ENCODE results near the gene ATP10A. TPM values are rescaled to one million over a fixed set of nuclear protein-coding genes. Genes with fewer than 3 reads are reported as not detected.

The ATP10A gene
- total RNA-seq, 4 donors from 2014 or later, result 8.1 to 36.0 (median 17.9) TPM

DNA sequence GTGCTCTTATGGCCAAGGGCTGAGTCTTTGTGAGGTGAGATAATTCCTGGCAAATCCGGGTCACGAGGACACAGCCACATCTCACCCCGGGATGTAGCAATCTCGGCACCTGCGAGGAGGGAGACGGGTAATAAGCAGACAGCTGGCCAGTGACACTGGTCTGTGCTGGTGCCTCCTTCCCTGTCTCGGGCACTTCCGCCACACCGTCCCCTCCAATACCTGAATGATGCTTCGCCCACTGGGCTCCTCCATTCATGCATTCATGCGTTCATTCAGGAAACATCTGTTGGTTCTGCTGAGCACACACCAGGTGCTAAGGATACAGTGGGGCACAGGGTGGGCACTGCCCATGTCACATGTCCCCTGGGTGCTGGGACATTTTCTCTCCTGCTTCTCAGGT, 60.1 kb downstream of the ATP10A start:
- H3K27me3 ChIP-seq, result no peaks in the 10 kb centered on the region
- no peak overlapping the region for H3K4me3 ChIP-seq
- WGBS, 2 donors, result 92 to 97% methylated on average over 11 of the region's 11 CpGs
- H3K9me3 ChIP-seq, result no peaks in the 10 kb centered on the region
- H3K27ac ChIP-seq, result no peak overlapping the region
- no peaks in the 10 kb centered on the region for H3K36me3 ChIP-seq
- no peak for TF ChIP-seq POLR2A (IDR thresholded peaks at IDR 0.05)
- TF ChIP-seq, protein P1, sequence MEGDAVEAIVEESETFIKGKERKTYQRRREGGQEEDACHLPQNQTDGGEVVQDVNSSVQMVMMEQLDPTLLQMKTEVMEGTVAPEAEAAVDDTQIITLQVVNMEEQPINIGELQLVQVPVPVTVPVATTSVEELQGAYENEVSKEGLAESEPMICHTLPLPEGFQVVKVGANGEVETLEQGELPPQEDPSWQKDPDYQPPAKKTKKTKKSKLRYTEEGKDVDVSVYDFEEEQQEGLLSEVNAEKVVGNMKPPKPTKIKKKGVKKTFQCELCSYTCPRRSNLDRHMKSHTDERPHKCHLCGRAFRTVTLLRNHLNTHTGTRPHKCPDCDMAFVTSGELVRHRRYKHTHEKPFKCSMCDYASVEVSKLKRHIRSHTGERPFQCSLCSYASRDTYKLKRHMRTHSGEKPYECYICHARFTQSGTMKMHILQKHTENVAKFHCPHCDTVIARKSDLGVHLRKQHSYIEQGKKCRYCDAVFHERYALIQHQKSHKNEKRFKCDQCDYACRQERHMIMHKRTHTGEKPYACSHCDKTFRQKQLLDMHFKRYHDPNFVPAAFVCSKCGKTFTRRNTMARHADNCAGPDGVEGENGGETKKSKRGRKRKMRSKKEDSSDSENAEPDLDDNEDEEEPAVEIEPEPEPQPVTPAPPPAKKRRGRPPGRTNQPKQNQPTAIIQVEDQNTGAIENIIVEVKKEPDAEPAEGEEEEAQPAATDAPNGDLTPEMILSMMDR (IDR thresholded peaks at IDR 0.05), result no peak
- no peak for TF ChIP-seq EP300 (IDR thresholded peaks at IDR 0.05)
- no peak for DNase-seq (ENCODE audit: low spot score in 2 of 2)
- H3K4me1 ChIP-seq, result peaks cover 0 to 35% (median 0%) of the 10 kb centered on the region in 4 donors

DNA sequence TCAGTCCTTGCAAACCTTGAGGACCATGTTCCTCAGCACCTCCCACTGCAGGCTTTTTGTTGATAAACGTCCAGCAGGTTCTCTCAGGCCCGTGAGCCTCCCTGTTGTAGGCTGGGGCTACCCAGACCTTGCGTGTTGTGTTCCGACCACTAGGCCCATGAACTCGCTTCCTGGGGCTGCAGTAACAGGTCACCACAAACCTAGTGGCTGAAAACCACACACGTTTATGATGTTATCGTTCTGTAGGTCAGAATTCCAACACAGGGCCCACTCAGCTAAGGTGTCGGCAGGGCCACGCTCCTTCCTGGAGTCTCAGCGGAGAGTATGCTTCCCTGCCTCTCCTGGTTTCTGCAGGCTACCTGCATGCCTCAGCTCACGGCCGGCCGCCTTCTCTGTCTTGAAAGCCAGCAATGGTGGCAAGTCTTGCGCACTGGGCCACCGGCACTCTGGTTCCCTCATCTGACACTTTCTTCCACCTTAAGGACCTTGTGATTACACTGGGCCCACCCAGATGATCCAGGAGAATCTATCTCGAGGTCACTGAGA, 60.8 kb downstream of the ATP10A start:
- Histone ChIP-seq H3K27me3 (no peaks in the 10 kb centered on the region), H3K4me3 (no peak overlapping the region), H3K4me1 (peaks cover 0 to 42% (median 2%) of the 10 kb centered on the region in 4 donors), H3K27ac (no peak overlapping the region), H3K36me3 (no peaks in the 10 kb centered on the region), H3K9me3 (no peaks in the 10 kb centered on the region)
- WGBS, 2 donors, result 84 to 90% methylated on average over 16 of the region's 16 CpGs
- TF ChIP-seq, protein P1 (IDR thresholded peaks at IDR 0.05), result no peak
- TF ChIP-seq EP300 (IDR thresholded peaks at IDR 0.05) (no peak), POLR2A (IDR thresholded peaks at IDR 0.05) (no peak)
- no peak for DNase-seq (ENCODE audit: low spot score in 2 of 2)

DNA sequence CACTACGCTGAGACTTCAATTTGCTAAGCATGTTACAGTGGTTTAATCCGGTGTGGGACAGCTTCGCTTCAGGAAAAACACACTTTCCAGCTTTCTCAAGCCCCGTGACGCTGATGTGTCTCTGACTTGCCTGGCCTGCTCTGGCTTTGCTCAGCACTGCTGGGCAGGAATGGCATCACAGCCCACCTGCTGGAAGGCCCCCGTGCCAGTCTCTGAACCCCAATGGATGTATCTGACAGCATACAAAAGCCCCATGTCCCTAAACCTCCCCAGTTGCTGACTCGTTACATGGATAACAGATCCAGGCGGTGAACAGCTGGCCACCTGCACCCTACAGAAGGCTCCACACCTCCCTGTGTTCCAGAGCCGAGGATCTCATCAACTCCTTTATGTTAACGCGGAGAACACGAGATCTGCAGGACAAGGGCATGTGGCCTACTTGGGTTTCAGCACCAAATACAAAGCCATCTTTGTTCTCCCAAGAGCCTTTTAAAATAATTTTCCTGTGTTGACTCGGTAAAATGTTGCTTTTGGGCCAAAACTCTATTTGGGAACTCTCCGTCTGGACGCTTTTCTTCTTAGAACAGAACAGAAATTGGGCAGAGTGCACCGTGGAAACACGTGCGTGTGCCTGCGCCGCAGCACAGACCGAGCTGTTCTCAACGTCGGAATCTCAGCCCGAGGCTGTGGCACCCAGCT, 61.4 kb downstream of the ATP10A start:
- Histone ChIP-seq H3K4me3 (no peak overlapping the region), H3K4me1 (peaks cover 0 to 46% (median 3%) of the 10 kb centered on the region in 4 donors), H3K36me3 (no peaks in the 10 kb centered on the region), H3K9me3 (no peaks in the 10 kb centered on the region), H3K27me3 (no peaks in the 10 kb centered on the region), H3K27ac (no peak overlapping the region)
- 51 to 58% methylated on average over 24 of the region's 24 CpGs for WGBS, 2 donors
- no peak for DNase-seq (ENCODE audit: low spot score in 2 of 2)
- no peak for TF ChIP-seq POLR2A (IDR thresholded peaks at IDR 0.05)
- TF ChIP-seq, protein P1 (IDR thresholded peaks at IDR 0.05), result no peak
- no peak for TF ChIP-seq EP300 (IDR thresholded peaks at IDR 0.05)

DNA sequence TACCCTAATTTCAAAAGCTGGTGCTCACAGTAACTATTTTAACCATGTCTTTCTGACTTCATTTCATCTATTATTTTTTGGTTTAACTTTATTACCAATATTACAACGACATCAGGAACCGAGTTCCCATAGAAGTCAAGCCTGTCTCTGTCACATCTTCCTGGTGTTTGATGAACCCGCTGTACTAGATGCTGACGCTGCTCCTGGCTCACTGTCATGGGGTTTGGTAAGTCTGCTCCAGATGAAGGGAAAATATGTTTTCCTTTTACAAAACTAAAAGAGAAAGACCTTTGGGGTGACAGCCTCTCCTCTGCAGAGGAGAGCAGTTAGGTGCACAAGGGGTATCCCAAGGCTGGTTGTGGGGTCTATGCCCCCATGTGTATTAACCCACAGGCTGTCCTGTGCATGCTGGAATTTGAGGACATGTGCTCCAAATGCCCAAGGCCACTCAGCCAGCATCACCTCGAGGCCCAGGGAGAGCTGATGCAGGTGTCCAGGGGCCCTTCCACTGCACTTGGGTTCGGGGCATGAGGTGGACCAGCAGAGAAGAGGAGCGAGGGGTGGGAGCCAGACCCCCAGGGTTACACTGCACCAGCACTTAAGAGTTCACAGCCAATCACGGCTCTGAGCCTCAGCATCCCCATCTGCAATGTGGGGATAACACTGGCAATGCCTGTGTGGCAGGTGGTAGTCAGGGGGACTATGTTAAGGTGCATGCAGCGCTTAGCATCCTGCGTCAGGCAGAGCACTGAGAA, 62.2 kb downstream of the ATP10A start:
- H3K4me1 ChIP-seq, result peaks cover 0 to 54% (median 3%) of the 10 kb centered on the region in 4 donors
- DNase-seq (ENCODE audit: low spot score in 2 of 2), result no peak
- no peak overlapping the region for H3K27ac ChIP-seq
- WGBS, 2 donors, result 90 to 98% methylated on average over 9 to 10 of the region's 10 CpGs
- no peaks in the 10 kb centered on the region for H3K9me3 ChIP-seq
- H3K27me3 ChIP-seq, result no peaks in the 10 kb centered on the region
- H3K36me3 ChIP-seq, result no peaks in the 10 kb centered on the region
- TF ChIP-seq POLR2A (IDR thresholded peaks at IDR 0.05) (no peak), EP300 (IDR thresholded peaks at IDR 0.05) (no peak)
- TF ChIP-seq, protein P1 (IDR thresholded peaks at IDR 0.05), result no peak
- no peak overlapping the region for H3K4me3 ChIP-seq
